Activated naive CD8-positive, alpha-beta T cell treated with anti-CD3 and anti-CD28 coated beads for 36 hours (primary cell): ENCODE results near the gene PLCB4. TPM values are rescaled to one million over a fixed set of nuclear protein-coding genes. Genes with fewer than 3 reads are reported as not detected.

Experiments used
- DNase-seq: peaks from one replicate; pipeline ENCODE4 v3.0.0; 2021
- H3K27ac Mint-ChIP-seq: one replicate; pipeline ENCODE4 v1.8.0; 2022; ENCODE audit warnings: mild to moderate bottlenecking, moderate library complexity, mixed read lengths
- H3K27me3 Mint-ChIP-seq: one replicate; pipeline ENCODE4 v1.8.0; 2022; ENCODE audit warnings: mild to moderate bottlenecking, mixed read lengths
- H3K36me3 Mint-ChIP-seq: one replicate; pipeline ENCODE4 v1.8.0; 2021; ENCODE audit warnings: mild to moderate bottlenecking, mixed read lengths
- H3K4me1 Mint-ChIP-seq: one replicate; pipeline ENCODE4 v1.8.0; 2021; ENCODE audit warnings: mixed read lengths
- H3K4me3 Mint-ChIP-seq: one replicate; pipeline ENCODE4 v1.8.0; 2022; ENCODE audit warnings: mild to moderate bottlenecking, moderate library complexity, mixed read lengths
- H3K9me3 Mint-ChIP-seq: one replicate; pipeline ENCODE4 v1.8.0; 2022; ENCODE audit warnings: mixed read lengths
- total RNA-seq, 2 experiments: library from RNA; stranded (reverse); gene quantifications; one replicate each; pipeline ENCODE4 v1.2.3, GENCODE V29; 2021

Gene PLCB4
- total RNA-seq, 2 experiments from 2014 or later, result not detected

GRCh38 chr20:9108260-9108659, 39.4 kb downstream of the PLCB4 start:
- Mint-ChIP-seq H3K4me1 (no peaks in the 10 kb centered on the region), H3K9me3 (no peaks in the 10 kb centered on the region), H3K36me3 (no peaks in the 10 kb centered on the region), H3K27ac (no peak overlapping the region), H3K27me3 (no peaks in the 10 kb centered on the region), H3K4me3 (no peak overlapping the region)
- no peak for DNase-seq

GRCh38 chr20:9109566-9109965, 40.7 kb downstream of the PLCB4 start:
- H3K36me3 Mint-ChIP-seq, result no peaks in the 10 kb centered on the region
- H3K9me3 Mint-ChIP-seq, result no peaks in the 10 kb centered on the region
- H3K27ac Mint-ChIP-seq, result no peak overlapping the region
- H3K27me3 Mint-ChIP-seq, result no peaks in the 10 kb centered on the region
- no peak overlapping the region for H3K4me3 Mint-ChIP-seq
- no peaks in the 10 kb centered on the region for H3K4me1 Mint-ChIP-seq
- no peak for DNase-seq

- Mint-ChIP-seq H3K27ac (no peak overlapping the region), H3K4me3 (no peak overlapping the region), H3K9me3 (no peaks in the 10 kb centered on the region), H3K27me3 (no peaks in the 10 kb centered on the region), H3K4me1 (no peaks in the 10 kb centered on the region), H3K36me3 (no peaks in the 10 kb centered on the region)
- no peak for DNase-seq
Measured at GRCh38 chr20:9110365-9110764, 41.5 kb downstream of the PLCB4 start.

- Mint-ChIP-seq H3K27ac (no peak overlapping the region), H3K36me3 (no peaks in the 10 kb centered on the region), H3K9me3 (no peaks in the 10 kb centered on the region), H3K4me3 (no peak overlapping the region), H3K27me3 (no peaks in the 10 kb centered on the region), H3K4me1 (no peaks in the 10 kb centered on the region)
- no peak for DNase-seq
Measured at GRCh38 chr20:9110916-9111432, 42.1 kb downstream of the PLCB4 start.

DNA sequence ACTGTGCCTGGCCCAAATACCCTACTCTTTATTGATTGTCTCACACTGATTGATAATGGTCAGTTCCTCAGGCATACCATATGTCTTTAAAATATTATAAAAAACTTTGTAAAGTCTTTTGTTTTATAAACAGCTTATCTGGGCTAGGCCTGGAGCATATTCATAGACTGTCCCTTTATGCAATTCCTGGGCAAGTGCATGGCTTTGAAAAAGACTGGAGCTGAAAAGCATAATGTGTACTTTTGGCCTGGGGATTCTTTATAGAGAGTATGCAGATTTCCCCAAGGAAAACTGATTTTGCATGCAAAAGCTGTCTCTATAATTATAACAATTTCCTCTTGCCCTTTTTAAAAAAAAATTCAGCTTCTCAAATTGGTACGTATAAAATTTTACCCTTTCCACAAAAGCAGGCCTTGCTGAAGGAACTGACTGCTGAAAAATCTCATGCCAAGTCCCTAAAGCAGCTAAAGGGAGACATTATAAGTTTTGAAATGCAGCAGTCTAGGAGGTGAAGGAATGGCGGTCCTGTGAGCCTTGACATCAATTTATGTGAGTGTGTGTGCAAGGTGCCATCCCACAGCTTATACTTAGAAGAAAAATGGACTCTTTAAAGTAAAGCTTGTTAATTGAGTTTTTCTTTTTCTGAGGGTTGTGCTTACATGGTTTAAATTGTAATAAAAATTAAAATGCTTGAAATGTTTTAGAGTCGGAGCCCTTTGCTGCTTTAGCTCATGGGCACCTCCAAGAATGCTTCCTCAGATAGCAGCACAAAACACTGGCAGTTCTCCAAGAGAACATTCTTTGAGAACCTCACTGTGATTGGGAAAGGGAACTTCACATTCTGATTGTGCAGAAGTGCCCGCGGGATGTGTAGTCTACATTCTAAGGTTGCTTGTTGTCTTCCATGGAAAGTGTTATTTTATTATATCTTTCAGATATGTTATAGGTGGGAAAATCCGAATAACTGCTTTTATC, 43.9 kb downstream of the PLCB4 start:
- H3K4me3 Mint-ChIP-seq, result no peak overlapping the region

DNA sequence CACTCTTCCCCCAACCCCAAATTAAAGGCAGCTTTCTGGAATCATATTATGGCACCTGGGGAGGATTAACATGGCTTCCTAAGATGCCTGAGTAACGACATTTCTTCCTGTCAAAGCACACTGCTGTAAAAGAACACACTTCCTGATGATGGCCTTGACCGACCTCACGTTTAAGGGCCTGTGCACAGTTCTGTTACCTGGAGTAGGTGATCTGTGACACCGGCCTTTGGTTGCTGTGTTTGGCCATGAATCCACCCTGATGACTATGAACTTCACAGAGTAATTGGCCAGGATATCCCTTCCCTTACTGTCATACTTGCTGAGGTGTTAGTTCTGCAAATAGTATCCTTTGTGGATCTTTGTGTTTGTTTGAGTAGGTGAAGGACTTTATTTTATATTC, 45.8 kb downstream of the PLCB4 start:
- no peaks in the 10 kb centered on the region for H3K9me3 Mint-ChIP-seq
- no peaks in the 10 kb centered on the region for H3K27me3 Mint-ChIP-seq
- no peaks in the 10 kb centered on the region for H3K4me1 Mint-ChIP-seq
- no peak overlapping the region for H3K4me3 Mint-ChIP-seq
- DNase-seq, result no peak
- H3K27ac Mint-ChIP-seq, result no peak overlapping the region
- no peaks in the 10 kb centered on the region for H3K36me3 Mint-ChIP-seq

More for the DNA sequence above, 43.9 kb downstream of the PLCB4 start:
- Mint-ChIP-seq H3K36me3 (no peaks in the 10 kb centered on the region), H3K4me1 (no peaks in the 10 kb centered on the region), H3K27me3 (no peaks in the 10 kb centered on the region), H3K27ac (no peak overlapping the region), H3K9me3 (no peaks in the 10 kb centered on the region)
- DNase-seq, result no peak

DNA sequence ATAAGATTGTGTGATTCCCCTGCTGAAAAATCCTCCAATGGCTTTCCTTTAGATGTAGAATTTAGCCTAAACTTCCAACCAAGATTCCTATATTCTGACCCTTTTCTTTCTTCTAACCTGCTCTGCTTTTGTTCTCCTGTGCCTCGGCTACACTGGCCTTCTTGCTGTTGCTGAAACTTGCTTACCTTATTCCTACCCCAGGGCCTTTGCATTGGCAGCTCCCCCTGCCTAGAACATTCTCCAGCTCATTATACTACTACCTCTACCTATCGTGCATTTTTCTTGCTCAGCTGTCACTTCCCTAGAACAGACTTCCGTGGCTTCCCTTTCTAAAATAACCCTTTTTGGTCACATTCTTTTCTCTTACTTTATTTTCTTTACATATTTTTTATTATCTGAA, 48.7 kb downstream of the PLCB4 start:
- Mint-ChIP-seq H3K36me3 (no peaks in the 10 kb centered on the region), H3K4me1 (no peaks in the 10 kb centered on the region), H3K27ac (no peak overlapping the region), H3K9me3 (no peaks in the 10 kb centered on the region), H3K27me3 (peaks cover 3% of the 10 kb centered on the region), H3K4me3 (no peak overlapping the region)
- no peak for DNase-seq

GRCh38 chr20:9119776-9120175, 50.9 kb downstream of the PLCB4 start:
- H3K9me3 Mint-ChIP-seq, result no peaks in the 10 kb centered on the region
- peaks cover 3% of the 10 kb centered on the region for H3K27me3 Mint-ChIP-seq
- H3K27ac Mint-ChIP-seq, result no peak overlapping the region
- H3K36me3 Mint-ChIP-seq, result no peaks in the 10 kb centered on the region
- no peaks in the 10 kb centered on the region for H3K4me1 Mint-ChIP-seq
- H3K4me3 Mint-ChIP-seq, result no peak overlapping the region
- DNase-seq, result no peak

GRCh38 chr20:9121211-9121610, 52.3 kb downstream of the PLCB4 start:
- H3K4me1 Mint-ChIP-seq, result no peaks in the 10 kb centered on the region
- H3K4me3 Mint-ChIP-seq, result no peak overlapping the region
- H3K27me3 Mint-ChIP-seq, result peaks cover 3% of the 10 kb centered on the region
- H3K36me3 Mint-ChIP-seq, result no peaks in the 10 kb centered on the region
- no peaks in the 10 kb centered on the region for H3K9me3 Mint-ChIP-seq
- DNase-seq, result no peak
- no peak overlapping the region for H3K27ac Mint-ChIP-seq

DNA sequence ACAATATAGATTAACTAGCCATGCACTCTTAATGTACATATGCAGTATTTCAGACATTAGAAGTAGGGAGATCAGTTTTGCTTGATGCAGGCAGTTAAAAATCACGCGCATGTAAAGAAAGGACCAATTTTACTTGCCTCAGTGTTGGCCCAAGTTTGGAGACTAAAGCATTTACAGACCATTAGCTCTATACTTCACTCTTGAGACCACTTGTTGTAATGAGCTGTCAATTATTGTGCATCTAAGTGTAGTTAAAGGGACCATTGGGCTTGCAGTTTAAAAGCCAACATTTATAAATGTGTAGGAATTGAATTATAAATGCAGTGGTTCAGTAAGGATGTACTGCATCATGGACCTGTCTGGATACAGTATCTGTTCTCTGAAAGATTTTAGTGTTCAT, 53.7 kb downstream of the PLCB4 start:
- no peaks in the 10 kb centered on the region for H3K4me1 Mint-ChIP-seq

GRCh38 chr20:9126527-9126926, 57.6 kb downstream of the PLCB4 start:
- Mint-ChIP-seq H3K4me1 (no peaks in the 10 kb centered on the region), H3K36me3 (no peaks in the 10 kb centered on the region), H3K4me3 (no peak overlapping the region), H3K27ac (no peak overlapping the region), H3K9me3 (peaks cover 3% of the 10 kb centered on the region), H3K27me3 (no peaks in the 10 kb centered on the region)
- no peak for DNase-seq

More for the DNA sequence above, 53.7 kb downstream of the PLCB4 start:
- no peaks in the 10 kb centered on the region for H3K36me3 Mint-ChIP-seq
- no peak for DNase-seq
- H3K27me3 Mint-ChIP-seq, result peaks cover 3% of the 10 kb centered on the region
- H3K27ac Mint-ChIP-seq, result no peak overlapping the region
- no peaks in the 10 kb centered on the region for H3K9me3 Mint-ChIP-seq
- no peak overlapping the region for H3K4me3 Mint-ChIP-seq

DNA sequence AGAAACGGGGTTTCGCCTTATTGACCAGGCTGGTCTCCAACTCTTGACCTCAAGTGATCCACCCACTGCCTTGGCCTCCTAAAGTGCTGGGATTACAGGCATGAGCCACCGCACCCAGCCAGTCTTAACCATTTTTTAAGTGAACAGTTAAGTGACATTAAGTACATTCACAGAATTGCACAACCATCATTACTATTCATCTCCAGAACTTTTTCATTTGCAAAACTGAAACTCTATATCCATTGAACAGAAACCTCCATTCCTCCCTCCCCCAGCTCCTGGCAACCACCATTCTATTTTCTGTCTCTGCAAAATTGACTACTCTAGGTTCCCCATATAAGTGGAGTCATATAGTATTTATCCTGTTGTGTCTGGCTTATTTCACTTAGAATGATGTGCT, 59.7 kb downstream of the PLCB4 start:
- Mint-ChIP-seq H3K36me3 (no peaks in the 10 kb centered on the region), H3K27ac (no peak overlapping the region), H3K4me1 (no peaks in the 10 kb centered on the region), H3K9me3 (peaks cover 3% of the 10 kb centered on the region), H3K4me3 (no peak overlapping the region), H3K27me3 (no peaks in the 10 kb centered on the region)
- no peak for DNase-seq

- Mint-ChIP-seq H3K4me3 (no peak overlapping the region), H3K4me1 (no peaks in the 10 kb centered on the region), H3K27me3 (no peaks in the 10 kb centered on the region), H3K36me3 (no peaks in the 10 kb centered on the region), H3K27ac (no peak overlapping the region), H3K9me3 (peaks cover 3% of the 10 kb centered on the region)
- no peak for DNase-seq
Measured at GRCh38 chr20:9129756-9130155, 60.9 kb downstream of the PLCB4 start.

- no peaks in the 10 kb centered on the region for H3K36me3 Mint-ChIP-seq
- H3K27ac Mint-ChIP-seq, result no peak overlapping the region
Measured at GRCh38 chr20:9130521-9130920, 61.6 kb downstream of the PLCB4 start.

DNA sequence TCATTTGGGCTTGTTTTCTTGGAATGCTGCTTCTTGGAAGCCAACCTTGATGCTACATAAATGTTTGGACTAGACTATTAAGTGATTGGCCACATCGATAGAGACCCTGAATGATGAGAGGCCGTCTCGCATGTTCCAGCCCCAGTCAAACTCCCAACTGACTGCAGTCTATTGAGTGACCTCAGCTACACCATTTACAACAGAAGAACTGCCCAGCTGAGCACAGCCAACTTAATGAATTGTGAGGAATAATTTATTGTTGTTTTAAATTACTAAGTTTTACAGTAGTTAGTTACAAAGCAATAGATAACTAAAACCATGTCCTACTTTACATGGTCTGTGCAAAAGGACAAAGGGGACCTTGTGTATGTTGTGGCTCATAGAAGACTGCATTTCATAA, 63.0 kb downstream of the PLCB4 start:
- Mint-ChIP-seq H3K9me3 (peaks cover 3% of the 10 kb centered on the region), H3K4me3 (no peak overlapping the region), H3K4me1 (no peaks in the 10 kb centered on the region)

More at GRCh38 chr20:9130521-9130920, 61.6 kb downstream of the PLCB4 start:
- H3K27me3 Mint-ChIP-seq, result no peaks in the 10 kb centered on the region
- no peak for DNase-seq
- H3K4me1 Mint-ChIP-seq, result no peaks in the 10 kb centered on the region
- H3K4me3 Mint-ChIP-seq, result no peak overlapping the region
- peaks cover 3% of the 10 kb centered on the region for H3K9me3 Mint-ChIP-seq

DNA sequence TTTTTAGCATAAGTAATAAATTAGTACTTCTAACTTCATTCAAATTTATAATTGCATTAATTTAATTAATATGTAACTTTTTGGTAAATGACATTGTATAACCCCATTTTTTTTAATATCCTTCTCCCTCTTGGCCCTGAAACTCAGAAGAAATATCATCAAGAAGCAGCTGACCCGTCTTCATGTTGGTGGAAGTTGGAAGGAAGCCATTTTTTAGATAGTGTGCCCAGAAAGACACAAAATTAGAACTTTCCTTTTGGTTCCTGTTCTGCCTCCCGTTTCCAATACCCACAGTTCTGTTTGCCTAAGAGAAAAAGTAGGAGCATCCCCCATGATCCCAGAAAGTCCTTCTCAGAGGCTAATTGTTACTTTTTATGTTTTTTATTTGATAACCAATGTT, 65.5 kb downstream of the PLCB4 start:
- H3K4me1 Mint-ChIP-seq, result no peaks in the 10 kb centered on the region
- H3K4me3 Mint-ChIP-seq, result no peak overlapping the region
- no peak overlapping the region for H3K27ac Mint-ChIP-seq
- no peak for DNase-seq
- no peaks in the 10 kb centered on the region for H3K36me3 Mint-ChIP-seq
- peaks cover 6% of the 10 kb centered on the region for H3K9me3 Mint-ChIP-seq
- H3K27me3 Mint-ChIP-seq, result no peaks in the 10 kb centered on the region

More for the DNA sequence above, 63.0 kb downstream of the PLCB4 start:
- Mint-ChIP-seq H3K27ac (no peak overlapping the region), H3K36me3 (no peaks in the 10 kb centered on the region), H3K27me3 (no peaks in the 10 kb centered on the region)
- no peak for DNase-seq
